HEK293T (cell line): ENCODE measurements around the gene NR5A1.

Source experiments
- CTCF ChIA-PET: fragments of 350-600 bp; formaldehyde crosslinking; extraction: SDS; loops from one replicate; lab custom pipeline; 2021; ENCODE audit warnings: antibody characterized with exemption, inconsistent platforms; lab: Yijun Ruan, JAX
- POLR2A ChIA-PET: fragments of 350-600 bp; formaldehyde crosslinking; extraction: SDS; loops from one replicate; lab custom pipeline; 2020; ENCODE audit warnings: antibody characterized with exemption, inconsistent platforms; lab: Yijun Ruan, JAX
- DNase-seq: peaks from one replicate; pipeline ENCODE4 v3.0.0; 2012; ENCODE audit warnings: mixed read lengths; ENCODE audit errors: extremely low spot score
- ARNT ChIP-seq: fragments of 450-650 bp; IDR thresholded peaks from 2 replicates; pipeline ENCODE4 v1.6.1; 2017; ENCODE audit warnings: mild to moderate bottlenecking
- BHLHE40 ChIP-seq: fragments of 450-650 bp; IDR thresholded peaks from 2 replicates; pipeline ENCODE4 v1.6.1; 2016; ENCODE audit warnings: mild to moderate bottlenecking, moderate library complexity, borderline replicate concordance
- CTBP1 ChIP-seq: fragments of 450-650 bp; IDR thresholded peaks from 2 replicates; pipeline ENCODE4 v1.6.1; 2016; ENCODE audit warnings: borderline replicate concordance
- ELF4 ChIP-seq: fragments of 450-650 bp; IDR thresholded peaks from 2 replicates; pipeline ENCODE4 v1.6.1; 2017; ENCODE audit warnings: antibody characterized with exemption
- FOXA1 ChIP-seq: fragments of 450-650 bp; IDR thresholded peaks from 2 replicates; pipeline ENCODE4 v1.6.1; 2016; ENCODE audit warnings: mild to moderate bottlenecking
- FOXK2 ChIP-seq: fragments of 450-650 bp; IDR thresholded peaks from 2 replicates; pipeline ENCODE4 v1.6.1; 2016; ENCODE audit warnings: mild to moderate bottlenecking
- FOXM1 ChIP-seq: fragments of 450-650 bp; IDR thresholded peaks from 2 replicates; pipeline ENCODE4 v1.6.1; 2017; ENCODE audit warnings: mild to moderate bottlenecking, borderline replicate concordance
- HDGF ChIP-seq: fragments of 450-650 bp; IDR thresholded peaks from 2 replicates; pipeline ENCODE4 v1.6.1; 2017; ENCODE audit warnings: antibody characterized with exemption, borderline replicate concordance
- L3MBTL2 ChIP-seq: fragments of 450-650 bp; conservative IDR thresholded peaks from 2 replicates; pipeline ENCODE4 v1.6.1; 2016; ENCODE audit warnings: mild to moderate bottlenecking
- LEF1 ChIP-seq: fragments of 450-650 bp; IDR thresholded peaks from 2 replicates; pipeline ENCODE4 v1.6.1; 2017; ENCODE audit warnings: mild to moderate bottlenecking, borderline replicate concordance
- NFRKB ChIP-seq: fragments of 450-650 bp; IDR thresholded peaks from 2 replicates; pipeline ENCODE4 v1.6.1; 2016; ENCODE audit warnings: mild to moderate bottlenecking, moderate library complexity
- SP1 ChIP-seq: fragments of 450-650 bp; IDR thresholded peaks from 2 replicates; pipeline ENCODE4 v1.6.1; 2017
- SUZ12 ChIP-seq: fragments of 450-650 bp; IDR thresholded peaks from 2 replicates; pipeline ENCODE4 v1.6.1; 2016; ENCODE audit warnings: mild to moderate bottlenecking
- TARDBP ChIP-seq: fragments of 450-650 bp; IDR thresholded peaks from 2 replicates; pipeline ENCODE4 v1.6.1; 2016
- ZNF384 ChIP-seq: fragments of 450-650 bp; IDR thresholded peaks from 2 replicates; pipeline ENCODE4 v1.6.1; 2016
- TF ChIP-seq, protein P1 (sequence below): fragments of 450-650 bp; IDR thresholded peaks from 2 replicates; pipeline ENCODE4 v1.6.1; 2016

NR5A1 gene

DNA sequence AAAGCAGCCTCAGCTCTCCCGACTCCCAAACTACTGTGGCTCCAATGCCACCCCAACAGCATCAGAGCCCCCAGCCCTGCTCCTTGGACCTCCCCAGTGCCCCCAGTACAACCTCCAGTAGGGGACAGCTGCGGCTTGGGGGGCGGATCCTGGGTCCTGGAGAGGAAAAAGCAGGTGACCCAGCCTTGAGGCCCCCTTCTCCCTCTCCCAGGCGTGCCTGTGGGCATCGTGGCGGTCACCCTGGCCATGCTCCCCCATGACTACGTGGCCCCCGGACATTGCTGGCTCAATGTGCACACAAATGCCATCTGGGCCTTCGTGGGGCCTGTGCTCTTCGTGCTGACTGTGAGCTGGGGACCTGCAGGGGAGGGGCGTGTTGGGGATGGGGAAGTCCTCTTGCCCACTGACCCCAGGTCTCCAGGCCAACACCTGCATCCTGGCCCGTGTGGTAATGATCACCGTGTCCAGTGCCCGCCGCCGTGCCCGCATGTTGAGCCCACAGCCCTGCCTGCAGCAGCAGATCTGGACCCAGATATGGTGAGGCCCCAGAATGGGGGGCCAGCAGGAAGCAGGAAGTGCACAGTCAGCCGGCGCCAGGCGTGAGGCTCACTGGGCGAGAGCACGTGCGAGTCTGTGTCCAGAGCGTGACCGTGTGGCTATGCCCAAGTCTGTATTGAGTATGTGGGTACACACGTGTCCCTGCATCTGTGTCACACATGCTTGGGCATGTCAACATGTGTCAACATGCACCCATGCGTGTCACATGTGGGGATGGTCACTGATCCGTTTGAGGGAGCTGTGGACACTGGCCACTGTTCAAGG lies 38.0 kb downstream of the NR5A1 start:
- POLR2A ChIA-PET: no interaction called here
- DNase-seq: no peak
- CTCF ChIA-PET: no interaction called here
- no peak for TF ChIP-seq SP1
- no peak for TF ChIP-seq FOXA1
- no peak for TF ChIP-seq HDGF
- TF ChIP-seq ARNT: no peak
- TF ChIP-seq BHLHE40: no peak

GRCh38 chr9:124468061-124468740 lies 39.0 kb downstream of the NR5A1 start:
- POLR2A ChIA-PET: no interaction called here
- TF ChIP-seq ELF4 (no peak), HDGF (no peak), L3MBTL2 (no peak), BHLHE40 (no peak), SP1 (no peak), FOXA1 (no peak)
- DNase-seq: no peak
- CTCF ChIA-PET: no interaction called here

GRCh38 chr9:124467410-124468060 lies 39.7 kb downstream of the NR5A1 start:
- ChIA-PET POLR2A (no interaction called here), CTCF (no interaction called here)
- DNase-seq: no peak
- TF ChIP-seq ZNF384: no peak
- TF ChIP-seq SUZ12: no peak
- no peak for TF ChIP-seq CTBP1
- TF ChIP-seq BHLHE40: no peak
- TF ChIP-seq TARDBP: no peak
- no peak for TF ChIP-seq ELF4

DNA sequence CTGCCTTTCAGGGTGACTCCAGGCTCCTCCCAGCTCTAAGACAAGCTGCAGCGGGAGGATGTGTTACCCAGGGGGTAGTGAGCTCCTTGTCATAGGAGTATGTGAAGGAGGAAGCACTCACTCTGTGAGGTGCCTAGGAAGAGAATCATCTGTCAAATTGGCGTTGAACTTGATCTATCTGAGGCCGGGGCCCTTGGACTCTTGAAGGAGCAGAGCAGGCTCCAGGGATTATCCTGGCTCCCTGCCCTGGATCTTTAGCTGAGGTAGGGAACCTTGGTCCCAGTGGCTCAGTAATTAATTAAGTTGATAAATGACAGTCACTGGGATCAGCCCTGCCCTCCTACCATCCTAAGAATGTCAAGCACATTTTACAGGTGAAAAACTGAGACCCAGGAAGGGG lies 41.5 kb downstream of the NR5A1 start:
- TF ChIP-seq HDGF (no peak), FOXM1 (no peak), LEF1 (no peak), BHLHE40 (no peak), FOXA1 (no peak), TARDBP (no peak), ARNT (no peak), L3MBTL2 (no peak), FOXK2 (no peak), ZNF384 (no peak)
- TF ChIP-seq, protein P1, sequence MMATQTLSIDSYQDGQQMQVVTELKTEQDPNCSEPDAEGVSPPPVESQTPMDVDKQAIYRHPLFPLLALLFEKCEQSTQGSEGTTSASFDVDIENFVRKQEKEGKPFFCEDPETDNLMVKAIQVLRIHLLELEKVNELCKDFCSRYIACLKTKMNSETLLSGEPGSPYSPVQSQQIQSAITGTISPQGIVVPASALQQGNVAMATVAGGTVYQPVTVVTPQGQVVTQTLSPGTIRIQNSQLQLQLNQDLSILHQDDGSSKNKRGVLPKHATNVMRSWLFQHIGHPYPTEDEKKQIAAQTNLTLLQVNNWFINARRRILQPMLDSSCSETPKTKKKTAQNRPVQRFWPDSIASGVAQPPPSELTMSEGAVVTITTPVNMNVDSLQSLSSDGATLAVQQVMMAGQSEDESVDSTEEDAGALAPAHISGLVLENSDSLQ: no peak
- CTCF ChIA-PET: no interaction called here
- POLR2A ChIA-PET: no interaction called here
- no peak for DNase-seq

DNA sequence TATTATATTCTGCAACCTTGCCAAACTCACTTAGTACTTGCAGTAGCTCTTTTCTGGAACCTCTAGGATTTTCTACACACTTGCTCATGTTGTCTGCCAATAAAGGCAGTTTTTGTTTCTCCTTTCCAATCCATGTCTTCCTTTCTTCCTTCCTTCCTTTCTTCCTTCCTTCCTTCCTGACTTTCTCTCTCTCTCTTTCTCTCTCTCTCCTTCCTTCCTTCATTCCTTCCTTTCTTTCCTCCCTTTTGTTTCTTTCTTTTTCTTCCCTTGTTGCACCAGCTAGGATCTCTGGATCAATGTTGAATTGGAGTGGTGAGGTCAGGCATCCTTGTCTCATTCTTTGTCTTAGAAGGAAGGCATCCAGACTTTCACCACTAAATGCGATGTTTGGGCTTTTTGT lies 44.5 kb downstream of the NR5A1 start:
- no peak for DNase-seq
- TF ChIP-seq ARNT (no peak), NFRKB (no peak), HDGF (no peak)
- TF ChIP-seq, protein P1: no peak
- ChIA-PET CTCF (no interaction called here), POLR2A (no interaction called here)

GRCh38 chr9:124458441-124458840 lies 48.8 kb downstream of the NR5A1 start:
- TF ChIP-seq SUZ12 (no peak), LEF1 (no peak), CTBP1 (no peak), TARDBP (no peak), ARNT (no peak), FOXM1 (no peak)
- POLR2A ChIA-PET: no interaction called here
- DNase-seq: no peak
- CTCF ChIA-PET: interaction anchor here (0.6 kb wide), 1 partner anchor 138 kb away, joined by 3 read pairs; no protein-coding TSS in a partner anchor

DNA sequence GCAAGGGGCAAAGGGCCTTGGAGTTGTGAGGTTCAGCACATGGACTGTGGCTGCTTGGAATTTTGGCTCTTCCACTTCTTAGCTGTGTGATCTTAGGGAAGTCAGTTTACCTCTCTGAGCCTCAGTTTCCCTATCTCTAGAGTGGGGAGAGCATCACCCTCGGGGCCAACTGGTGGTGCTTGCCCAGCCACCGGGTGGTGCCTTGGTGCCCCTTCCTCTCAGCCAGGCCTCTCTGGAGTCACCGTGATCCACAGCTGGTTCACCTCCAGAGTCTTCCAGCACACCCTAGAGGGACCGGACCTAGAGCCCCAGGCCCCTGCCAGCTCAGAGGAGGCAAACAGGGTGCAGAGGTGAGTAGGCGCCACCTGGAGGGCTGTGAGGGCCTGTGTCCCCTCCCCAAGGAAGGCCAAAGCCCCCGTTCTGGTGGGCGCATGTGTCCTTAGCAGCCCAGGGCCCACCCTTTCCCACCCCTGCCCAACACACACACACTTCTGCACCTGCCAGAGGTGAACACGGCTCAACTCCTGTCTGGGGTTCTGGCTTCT lies 49.2 kb downstream of the NR5A1 start:
- POLR2A ChIA-PET: no interaction called here
- no peak for DNase-seq
- no peak for TF ChIP-seq FOXM1
- no peak for TF ChIP-seq FOXA1
- TF ChIP-seq LEF1: no peak
- CTCF ChIA-PET: no interaction called here
